Measurements from ENCODE around the gene KCNA5. TPM values are rescaled to one million over a fixed set of nuclear protein-coding genes. Genes with fewer than 3 reads are reported as not detected.

The KCNA5 gene
- total RNA-seq, 1 experiment from 2014 or later, result not detected

DNA sequence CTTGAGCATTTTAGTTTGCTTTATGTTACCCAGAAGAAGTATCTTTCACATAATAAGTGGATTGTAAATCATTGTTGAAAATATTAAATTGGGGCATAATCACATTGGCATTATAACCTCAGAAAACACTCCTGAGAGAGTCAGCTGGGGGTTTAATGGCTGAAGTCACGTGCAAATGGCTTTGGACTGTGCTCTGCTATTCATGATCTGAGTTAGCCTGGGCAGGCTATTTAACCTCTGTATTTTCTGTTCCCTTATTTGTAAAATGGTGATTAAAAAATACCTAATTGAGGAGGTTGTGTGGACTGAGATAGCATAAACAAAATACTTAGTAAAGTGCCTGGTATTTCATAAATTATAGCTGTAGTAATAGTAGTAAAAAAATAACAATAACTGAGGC lies 24.9 kb downstream of the KCNA5 start:
- no peak for TF ChIP-seq EZH2 (IDR thresholded peaks at IDR 0.05; ENCODE audit: borderline replicate concordance, low read depth, low read length, poor library complexity, severe bottlenecking)
- TF ChIP-seq CTCF (conservative IDR thresholded peaks at IDR 0.05; ENCODE audit: low read depth, low read length), result no peak
- H3K9me3 ChIP-seq (ENCODE audit: low read depth, low read length, poor library complexity, severe bottlenecking), result no peaks in the 10 kb centered on the region
- H3K36me3 ChIP-seq (ENCODE audit: insufficient read depth, low read length, poor library complexity, severe bottlenecking), result no peaks in the 10 kb centered on the region
- ChIA-PET CTCF (no interaction called here), POLR2A (ENCODE audit: low non-redundant PET) (no interaction called here)
- no peak overlapping the region for H3K4me3 ChIP-seq (ENCODE audit: low read depth, low read length, poor library complexity, severe bottlenecking)
- no peak overlapping the region for H3K27ac ChIP-seq (ENCODE audit: low read depth, low read length, poor library complexity, severe bottlenecking)
- DNase-seq (ENCODE audit: low spot score), result no peak
- H3K27me3 ChIP-seq (replicated peaks; ENCODE audit: insufficient read depth, low read depth, low read length, poor library complexity), result peaks cover 18% of the 10 kb centered on the region
- intact Hi-C loops (cut with micrococcal nuclease; ENCODE audit: unreplicated experiment), result no loop called here
- no peaks in the 10 kb centered on the region for H3K4me1 ChIP-seq (ENCODE audit: insufficient read depth, low read length, poor library complexity, severe bottlenecking)
- BruUV-seq (replicated peaks), result no TSS peak

DNA sequence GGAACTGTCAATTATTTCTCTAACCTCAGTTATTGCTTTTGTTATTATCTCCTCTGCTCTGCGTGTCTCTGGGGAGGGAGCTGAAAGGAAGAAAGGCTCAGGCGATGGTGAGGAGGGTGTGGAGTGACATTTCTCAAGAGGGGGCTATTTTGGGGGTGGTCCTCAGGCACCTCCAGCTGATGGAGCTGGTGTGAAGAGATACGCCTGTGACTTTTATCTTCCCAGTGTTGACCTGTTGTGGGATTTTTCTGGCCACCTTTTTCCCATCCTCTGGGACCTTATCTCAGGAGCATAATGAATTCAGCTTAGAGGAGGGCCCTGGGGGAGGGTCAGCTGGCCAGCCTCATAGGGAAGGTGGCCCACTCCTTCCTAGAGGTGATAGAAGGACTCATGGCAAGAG lies 26.4 kb downstream of the KCNA5 start:
- H3K27me3 ChIP-seq (replicated peaks; ENCODE audit: insufficient read depth, low read depth, low read length, poor library complexity), result peaks cover 5% of the 10 kb centered on the region
- TF ChIP-seq EZH2 (IDR thresholded peaks at IDR 0.05; ENCODE audit: borderline replicate concordance, low read depth, low read length, poor library complexity, severe bottlenecking) (no peak), CTCF (conservative IDR thresholded peaks at IDR 0.05; ENCODE audit: low read depth, low read length) (no peak)
- no peak overlapping the region for H3K27ac ChIP-seq (ENCODE audit: low read depth, low read length, poor library complexity, severe bottlenecking)
- intact Hi-C loops (cut with micrococcal nuclease; ENCODE audit: unreplicated experiment), result loop anchor here (5.0 kb wide), 1 partner anchor 372 kb away; no protein-coding TSS in a partner anchor
- no peaks in the 10 kb centered on the region for H3K4me1 ChIP-seq (ENCODE audit: insufficient read depth, low read length, poor library complexity, severe bottlenecking)
- BruUV-seq (replicated peaks), result no TSS peak
- H3K9me3 ChIP-seq (ENCODE audit: low read depth, low read length, poor library complexity, severe bottlenecking), result no peaks in the 10 kb centered on the region
- POLR2A ChIA-PET (ENCODE audit: low non-redundant PET), result no interaction called here
- DNase-seq (ENCODE audit: low spot score), result no peak
- CTCF ChIA-PET, result no interaction called here
- H3K36me3 ChIP-seq (ENCODE audit: insufficient read depth, low read length, poor library complexity, severe bottlenecking), result no peaks in the 10 kb centered on the region
- H3K4me3 ChIP-seq (ENCODE audit: low read depth, low read length, poor library complexity, severe bottlenecking), result no peak overlapping the region

DNA sequence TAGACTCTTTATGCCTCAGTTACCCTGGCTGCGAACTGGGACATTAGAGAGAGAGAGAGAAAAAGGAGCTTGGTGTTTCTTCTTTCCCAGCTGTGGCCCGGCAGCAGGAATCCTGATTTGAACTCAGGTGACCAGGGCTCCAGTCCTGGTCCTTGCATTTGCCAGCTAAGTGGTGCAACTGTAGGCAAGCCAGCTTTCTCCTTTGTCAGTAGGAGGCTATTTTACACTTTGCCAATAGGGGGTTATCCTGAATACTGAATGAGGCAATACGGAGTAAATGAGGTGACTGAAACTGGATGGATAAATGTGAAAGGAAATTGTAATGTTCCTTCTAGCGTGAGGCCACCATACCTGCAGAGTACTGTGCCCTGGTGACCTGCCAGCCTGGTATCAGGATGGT lies 27.8 kb downstream of the KCNA5 start:
- DNase-seq (ENCODE audit: low spot score), result no peak
- CTCF ChIA-PET, result no interaction called here
- POLR2A ChIA-PET (ENCODE audit: low non-redundant PET), result no interaction called here

More for the DNA sequence above, 27.8 kb downstream of the KCNA5 start:
- intact Hi-C loops (cut with micrococcal nuclease; ENCODE audit: unreplicated experiment), result loop anchor here (5.0 kb wide), 1 partner anchor 371 kb away; no protein-coding TSS in a partner anchor
- H3K4me3 ChIP-seq (ENCODE audit: low read depth, low read length, poor library complexity, severe bottlenecking), result no peak overlapping the region
- H3K27ac ChIP-seq (ENCODE audit: low read depth, low read length, poor library complexity, severe bottlenecking), result no peak overlapping the region
- H3K4me1 ChIP-seq (ENCODE audit: insufficient read depth, low read length, poor library complexity, severe bottlenecking), result no peaks in the 10 kb centered on the region
- no peaks in the 10 kb centered on the region for H3K36me3 ChIP-seq (ENCODE audit: insufficient read depth, low read length, poor library complexity, severe bottlenecking)
- H3K27me3 ChIP-seq (replicated peaks; ENCODE audit: insufficient read depth, low read depth, low read length, poor library complexity), result peaks cover 5% of the 10 kb centered on the region
- TF ChIP-seq CTCF (conservative IDR thresholded peaks at IDR 0.05; ENCODE audit: low read depth, low read length) (no peak), EZH2 (IDR thresholded peaks at IDR 0.05; ENCODE audit: borderline replicate concordance, low read depth, low read length, poor library complexity, severe bottlenecking) (no peak)
- no peaks in the 10 kb centered on the region for H3K9me3 ChIP-seq (ENCODE audit: low read depth, low read length, poor library complexity, severe bottlenecking)
- BruUV-seq (replicated peaks), result no TSS peak

All from A673 (cell line).